Measurements from ENCODE around the gene BLCAP. TPM values are rescaled to one million over a fixed set of nuclear protein-coding genes. Genes with fewer than 3 reads are reported as not detected.

The BLCAP gene
- total RNA-seq, 1 experiment from 2014 or later, result 90.4 TPM

DNA sequence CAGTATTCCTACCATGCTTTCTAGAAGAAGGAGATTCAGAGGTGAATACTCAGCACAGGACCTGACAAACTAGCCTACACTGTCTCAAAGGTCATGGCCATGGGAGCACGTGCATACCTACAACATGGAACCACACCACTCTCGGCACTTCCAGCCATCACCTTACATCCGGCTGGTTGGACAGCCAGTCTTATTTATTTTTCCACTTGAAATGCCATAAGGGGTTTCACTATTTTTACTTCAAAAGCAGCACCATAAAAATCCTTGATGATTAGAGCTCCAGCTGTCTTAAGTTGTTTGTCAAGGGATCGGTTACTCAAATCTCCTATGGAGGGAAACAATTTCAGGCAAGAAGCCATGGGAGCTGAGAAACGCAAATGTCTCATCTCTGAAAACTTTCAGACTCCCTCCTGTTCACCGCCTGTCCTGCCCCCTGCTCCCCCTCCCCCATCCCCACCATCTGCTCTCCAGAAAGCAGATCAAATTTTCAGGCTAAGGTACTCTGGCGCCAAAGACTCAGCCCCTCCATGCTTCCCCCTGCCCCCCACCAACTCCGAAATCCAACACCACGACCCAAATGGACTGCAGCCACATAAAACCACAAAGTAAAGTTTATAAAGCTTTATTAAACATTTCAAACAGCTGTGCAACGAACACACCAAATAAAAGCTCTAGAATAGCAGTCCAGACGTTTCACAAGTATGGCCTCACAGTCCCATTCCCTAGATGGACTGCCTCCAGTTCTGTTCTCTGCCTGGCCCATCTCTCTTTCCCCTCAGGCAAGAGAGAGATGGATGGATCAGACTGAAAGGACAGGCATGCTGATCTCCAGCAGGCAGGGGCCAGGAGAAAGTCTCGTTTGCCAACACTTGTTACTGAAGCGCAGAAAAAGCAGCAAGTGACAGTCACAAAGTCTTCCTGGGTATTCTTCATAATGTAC, 10.6 kb downstream of the BLCAP start:
- peaks cover 28% of the 10 kb centered on the region for H3K36me3 Mint-ChIP-seq (ENCODE audit: insufficient read depth, unreplicated experiment)
- BruUV-seq (replicated peaks), result no TSS peak
- DNase-seq, result no peak
- TF ChIP-seq, protein P1, sequence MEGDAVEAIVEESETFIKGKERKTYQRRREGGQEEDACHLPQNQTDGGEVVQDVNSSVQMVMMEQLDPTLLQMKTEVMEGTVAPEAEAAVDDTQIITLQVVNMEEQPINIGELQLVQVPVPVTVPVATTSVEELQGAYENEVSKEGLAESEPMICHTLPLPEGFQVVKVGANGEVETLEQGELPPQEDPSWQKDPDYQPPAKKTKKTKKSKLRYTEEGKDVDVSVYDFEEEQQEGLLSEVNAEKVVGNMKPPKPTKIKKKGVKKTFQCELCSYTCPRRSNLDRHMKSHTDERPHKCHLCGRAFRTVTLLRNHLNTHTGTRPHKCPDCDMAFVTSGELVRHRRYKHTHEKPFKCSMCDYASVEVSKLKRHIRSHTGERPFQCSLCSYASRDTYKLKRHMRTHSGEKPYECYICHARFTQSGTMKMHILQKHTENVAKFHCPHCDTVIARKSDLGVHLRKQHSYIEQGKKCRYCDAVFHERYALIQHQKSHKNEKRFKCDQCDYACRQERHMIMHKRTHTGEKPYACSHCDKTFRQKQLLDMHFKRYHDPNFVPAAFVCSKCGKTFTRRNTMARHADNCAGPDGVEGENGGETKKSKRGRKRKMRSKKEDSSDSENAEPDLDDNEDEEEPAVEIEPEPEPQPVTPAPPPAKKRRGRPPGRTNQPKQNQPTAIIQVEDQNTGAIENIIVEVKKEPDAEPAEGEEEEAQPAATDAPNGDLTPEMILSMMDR (IDR thresholded peaks at IDR 0.05; ENCODE audit: unreplicated experiment), result no peak
- H3K9me3 Mint-ChIP-seq (ENCODE audit: low read depth, unreplicated experiment), result no peaks in the 10 kb centered on the region
- H3K27me3 Mint-ChIP-seq (ENCODE audit: unreplicated experiment), result no peaks in the 10 kb centered on the region
- CTCF ChIA-PET, result no interaction called here
- H3K4me3 Mint-ChIP-seq (ENCODE audit: low read depth, unreplicated experiment), result no peak overlapping the region
- no peaks in the 10 kb centered on the region for H3K4me1 Mint-ChIP-seq (ENCODE audit: low read depth, unreplicated experiment)
- no peak overlapping the region for H3K27ac Mint-ChIP-seq (ENCODE audit: unreplicated experiment)
- intact Hi-C loops (cut with micrococcal nuclease; ENCODE audit: unreplicated experiment), result no loop called here

DNA sequence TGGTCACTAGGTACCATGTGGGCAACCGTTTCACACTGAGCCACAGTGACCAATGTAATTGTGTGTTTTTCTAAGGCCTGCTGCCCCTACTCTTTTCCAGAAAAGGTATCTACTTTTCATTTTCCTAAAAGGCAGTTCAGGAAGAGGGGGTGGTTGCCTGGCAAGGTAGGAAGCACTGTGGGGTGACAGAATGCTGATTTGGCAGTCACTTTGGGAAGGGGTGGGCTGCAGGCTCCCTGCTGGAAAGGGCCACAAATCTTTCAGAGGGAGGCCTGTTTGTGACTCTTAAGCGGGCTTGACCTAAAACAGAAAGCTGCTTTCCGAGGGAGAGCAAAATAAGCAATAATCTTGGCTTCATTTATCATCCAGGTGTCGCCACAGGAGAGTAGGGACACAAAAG, 11.8 kb downstream of the BLCAP start:
- DNase-seq, result no peak
- TF ChIP-seq, protein P1 (IDR thresholded peaks at IDR 0.05; ENCODE audit: unreplicated experiment), result no peak
- Mint-ChIP-seq H3K9me3 (ENCODE audit: low read depth, unreplicated experiment) (no peaks in the 10 kb centered on the region), H3K4me1 (ENCODE audit: low read depth, unreplicated experiment) (no peaks in the 10 kb centered on the region), H3K27ac (ENCODE audit: unreplicated experiment) (no peak overlapping the region), H3K27me3 (ENCODE audit: unreplicated experiment) (no peaks in the 10 kb centered on the region), H3K4me3 (ENCODE audit: low read depth, unreplicated experiment) (no peak overlapping the region), H3K36me3 (ENCODE audit: insufficient read depth, unreplicated experiment) (peaks cover 22% of the 10 kb centered on the region)
- CTCF ChIA-PET, result no interaction called here
- no TSS peak for BruUV-seq (replicated peaks)
- intact Hi-C loops (cut with micrococcal nuclease; ENCODE audit: unreplicated experiment), result no loop called here

DNA sequence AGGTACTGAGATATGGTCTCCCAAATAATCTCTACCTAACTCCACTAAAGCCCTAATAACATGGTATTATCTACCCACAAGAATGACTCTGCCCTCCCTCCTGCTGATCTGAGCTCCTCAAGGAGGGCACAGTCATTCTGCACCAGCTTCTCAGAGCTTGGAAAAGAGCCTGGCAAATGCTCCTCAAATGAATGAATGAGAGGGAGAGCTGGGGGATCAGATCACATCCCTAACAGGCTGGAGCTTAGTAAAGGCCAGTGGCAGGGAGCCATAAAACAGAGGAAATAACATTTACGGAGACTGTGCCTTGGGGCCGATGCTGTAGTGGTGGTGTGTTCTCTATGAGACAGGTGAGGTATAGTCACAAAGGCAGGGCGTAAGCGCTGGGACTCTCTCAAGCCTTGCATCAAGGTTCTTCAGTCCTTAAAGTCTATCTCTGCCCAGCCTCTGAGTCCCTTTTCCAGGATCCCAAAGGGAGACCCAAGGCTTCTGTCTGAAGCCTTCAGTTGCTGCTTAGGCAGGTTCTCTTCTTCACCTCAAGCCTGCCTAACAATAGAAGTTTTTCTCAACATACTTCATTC, 13.8 kb downstream of the BLCAP start:
- H3K27ac Mint-ChIP-seq (ENCODE audit: unreplicated experiment), result no peak overlapping the region
- intact Hi-C loops (cut with micrococcal nuclease; ENCODE audit: unreplicated experiment), result no loop called here
- H3K9me3 Mint-ChIP-seq (ENCODE audit: low read depth, unreplicated experiment), result no peaks in the 10 kb centered on the region
- H3K27me3 Mint-ChIP-seq (ENCODE audit: unreplicated experiment), result no peaks in the 10 kb centered on the region
- peaks cover 6% of the 10 kb centered on the region for H3K36me3 Mint-ChIP-seq (ENCODE audit: insufficient read depth, unreplicated experiment)
- H3K4me3 Mint-ChIP-seq (ENCODE audit: low read depth, unreplicated experiment), result no peak overlapping the region
- BruUV-seq (replicated peaks), result no TSS peak
- DNase-seq, result no peak
- no peaks in the 10 kb centered on the region for H3K4me1 Mint-ChIP-seq (ENCODE audit: low read depth, unreplicated experiment)
- CTCF ChIA-PET, result interaction anchor here (1.0 kb wide), 1 partner anchor 237 kb away, joined by 3 read pairs; no protein-coding TSS in a partner anchor
- TF ChIP-seq, protein P1 (IDR thresholded peaks at IDR 0.05; ENCODE audit: unreplicated experiment), result no peak

DNA sequence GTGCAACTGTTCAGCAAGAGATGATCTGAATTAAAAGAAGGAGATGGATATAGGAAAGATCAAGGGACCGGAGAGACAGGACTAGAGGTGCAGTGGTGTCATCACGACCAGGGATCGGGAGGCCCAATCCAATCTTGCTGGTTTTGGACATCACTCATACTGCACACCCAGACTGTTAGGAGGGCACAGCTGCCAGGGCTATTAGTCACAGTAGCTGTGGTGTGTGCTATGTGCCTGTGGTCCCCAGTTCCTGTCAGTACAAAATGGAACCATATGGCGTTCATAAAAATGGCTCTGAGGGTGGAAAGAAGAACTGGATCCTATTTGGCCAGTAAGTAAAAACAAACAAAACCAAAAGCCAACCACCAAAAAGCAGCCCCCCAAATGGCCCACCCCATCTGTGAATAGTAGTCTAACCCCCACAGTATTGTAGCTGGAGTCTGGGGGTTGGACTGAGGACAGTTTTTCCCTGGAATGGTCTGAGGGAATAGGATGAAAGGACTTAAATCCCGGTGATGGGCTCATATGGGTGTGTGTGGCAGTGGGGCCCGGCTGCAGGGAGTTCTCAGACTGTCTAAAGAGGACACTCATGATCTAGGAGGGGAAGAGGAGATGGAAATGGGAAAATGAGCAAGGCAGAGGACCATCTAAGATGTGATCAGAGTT, 15.9 kb downstream of the BLCAP start:
- TF ChIP-seq, protein P1 (IDR thresholded peaks at IDR 0.05; ENCODE audit: unreplicated experiment), result no peak
- H3K36me3 Mint-ChIP-seq (ENCODE audit: insufficient read depth, unreplicated experiment), result no peaks in the 10 kb centered on the region

More for the DNA sequence above, 15.9 kb downstream of the BLCAP start:
- H3K9me3 Mint-ChIP-seq (ENCODE audit: low read depth, unreplicated experiment), result no peaks in the 10 kb centered on the region
- H3K4me3 Mint-ChIP-seq (ENCODE audit: low read depth, unreplicated experiment), result no peak overlapping the region
- no peaks in the 10 kb centered on the region for H3K4me1 Mint-ChIP-seq (ENCODE audit: low read depth, unreplicated experiment)
- CTCF ChIA-PET, result interaction anchor here (0.8 kb wide), 1 partner anchor 320 kb away, joined by 3 read pairs; no protein-coding TSS in a partner anchor
- H3K27ac Mint-ChIP-seq (ENCODE audit: unreplicated experiment), result no peak overlapping the region
- intact Hi-C loops (cut with micrococcal nuclease; ENCODE audit: unreplicated experiment), result no loop called here
- BruUV-seq (replicated peaks), result no TSS peak
- no peaks in the 10 kb centered on the region for H3K27me3 Mint-ChIP-seq (ENCODE audit: unreplicated experiment)
- no peak for DNase-seq

All from Calu3 (cell line).